MM.1S (cell line): ENCODE measurements around the gene SLC38A3.

Experiments used
- EZH2 ChIP-seq: fragments of 300-600 bp; sonication (generic); optimal IDR thresholded peaks from 2 replicates; pipeline ENCODE3; 2017; ENCODE audit warnings: low read depth, mild to moderate bottlenecking, antibody characterized with exemption, low read length, mixed read lengths
- TF ChIP-seq, protein P1 (sequence below): fragments of 300-600 bp; sonication (generic); IDR thresholded peaks from 2 replicates; pipeline ENCODE4 v1.5.1; 2016; ENCODE audit warnings: antibody characterized with exemption, low read length, mixed read lengths

DNA sequence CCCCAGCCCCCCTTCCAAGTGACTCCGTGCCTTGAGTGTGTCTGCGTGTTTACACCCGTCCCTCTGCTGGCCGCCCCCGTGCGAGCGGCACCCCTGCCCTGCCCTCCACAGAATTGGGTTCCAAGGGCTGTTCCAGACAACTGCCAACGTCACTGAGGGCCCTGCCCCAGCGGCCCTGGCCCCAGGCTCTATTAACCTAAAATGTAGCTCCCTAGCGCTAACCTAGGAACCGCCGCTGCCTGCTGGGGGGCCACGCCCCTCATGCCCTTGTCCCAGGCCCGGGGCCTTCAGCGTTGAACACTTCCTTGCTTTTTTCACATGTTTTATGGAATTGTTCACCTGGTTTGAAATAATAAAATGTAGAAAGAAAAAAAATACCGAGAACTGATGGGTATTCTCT, 53.9 kb downstream of the SLC38A3 start:
- TF ChIP-seq, protein P1, sequence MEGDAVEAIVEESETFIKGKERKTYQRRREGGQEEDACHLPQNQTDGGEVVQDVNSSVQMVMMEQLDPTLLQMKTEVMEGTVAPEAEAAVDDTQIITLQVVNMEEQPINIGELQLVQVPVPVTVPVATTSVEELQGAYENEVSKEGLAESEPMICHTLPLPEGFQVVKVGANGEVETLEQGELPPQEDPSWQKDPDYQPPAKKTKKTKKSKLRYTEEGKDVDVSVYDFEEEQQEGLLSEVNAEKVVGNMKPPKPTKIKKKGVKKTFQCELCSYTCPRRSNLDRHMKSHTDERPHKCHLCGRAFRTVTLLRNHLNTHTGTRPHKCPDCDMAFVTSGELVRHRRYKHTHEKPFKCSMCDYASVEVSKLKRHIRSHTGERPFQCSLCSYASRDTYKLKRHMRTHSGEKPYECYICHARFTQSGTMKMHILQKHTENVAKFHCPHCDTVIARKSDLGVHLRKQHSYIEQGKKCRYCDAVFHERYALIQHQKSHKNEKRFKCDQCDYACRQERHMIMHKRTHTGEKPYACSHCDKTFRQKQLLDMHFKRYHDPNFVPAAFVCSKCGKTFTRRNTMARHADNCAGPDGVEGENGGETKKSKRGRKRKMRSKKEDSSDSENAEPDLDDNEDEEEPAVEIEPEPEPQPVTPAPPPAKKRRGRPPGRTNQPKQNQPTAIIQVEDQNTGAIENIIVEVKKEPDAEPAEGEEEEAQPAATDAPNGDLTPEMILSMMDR: no peak
- TF ChIP-seq EZH2: no peak
